IMR-90 (cell line): Measurements from ENCODE around the gene H6PD. TPM values are rescaled to one million over a fixed set of nuclear protein-coding genes. Genes with fewer than 3 reads are reported as not detected.
A peak's percentile ranks its signal among the peaks of the same experiment; 100 is the strongest.

Experiments
- ATAC-seq: fragments of 200-7000 bp; cut with Tn5 transposase; 2 replicates; pipeline ENCODE4 v1.9.1; 2020; ENCODE audit warnings: low read depth, mild to moderate bottlenecking, moderate library complexity
- BruUV-seq: library from RNA; stranded (reverse); fragments of 400-500 nt; replicated peaks from 2 replicates; lab custom pipeline; 2021; lab: Mats Ljungman, UMichigan
- CTCF ChIA-PET: fragments of 300-600 bp; formaldehyde crosslinking; extraction: SDS; loops from one replicate; lab custom pipeline; 2021; ENCODE audit warnings: antibody characterized with exemption; lab: Yijun Ruan, JAX
- POLR2A ChIA-PET: fragments of 300-600 bp; sonication (Branson Sonifier 250); formaldehyde crosslinking; loops from one replicate; lab custom pipeline; 2022; ENCODE audit warnings: antibody characterized with exemption; ENCODE audit not compliant: unreplicated experiment; lab: Charles Lee
- DNase-seq: peaks from one replicate; pipeline ENCODE4 v3.0.0; 2013
- H2AFZ ChIP-seq: replicated peaks from 2 replicates; pipeline ENCODE3; 2013; ENCODE audit warnings: low read length, mild to moderate bottlenecking; ENCODE audit not compliant: poor library complexity
- H2AK5ac ChIP-seq: 2 replicates; pipeline ENCODE4 v1.6.1; 2013; ENCODE audit warnings: low read depth, low read length, inconsistent platforms
- H2AK9ac ChIP-seq: replicated peaks from 2 replicates; pipeline ENCODE3; 2013; ENCODE audit warnings: mild to moderate bottlenecking, low read depth, low read length, moderate library complexity; ENCODE audit not compliant: poor library complexity
- H2BK120ac ChIP-seq: 2 replicates; pipeline ENCODE4 v1.6.1; 2013; ENCODE audit warnings: low read depth, low read length, inconsistent platforms
- H2BK15ac ChIP-seq: 3 replicates; pipeline ENCODE4 v1.6.1; 2013; ENCODE audit warnings: low read depth, low read length, inconsistent platforms
- H2BK20ac ChIP-seq: 2 replicates; pipeline ENCODE4 v1.6.1; 2013; ENCODE audit warnings: low read depth, mild to moderate bottlenecking, inconsistent platforms, low read length, moderate library complexity
- H2BK5ac ChIP-seq: 2 replicates; pipeline ENCODE4 v1.6.1; 2013; ENCODE audit warnings: mild to moderate bottlenecking, low read depth, low read length, inconsistent platforms; ENCODE audit not compliant: poor library complexity, severe bottlenecking
- H3K14ac ChIP-seq: replicated peaks from 2 replicates; pipeline ENCODE4 v1.6.1; 2013; ENCODE audit warnings: low read depth, low read length, inconsistent platforms
- H3K18ac ChIP-seq: 2 replicates; pipeline ENCODE4 v1.6.1; 2013; ENCODE audit warnings: low read depth, low read length, control low read depth
- H3K23ac ChIP-seq: 2 replicates; pipeline ENCODE4 v1.6.1; 2013; ENCODE audit warnings: low read depth, low read length, inconsistent platforms
- H3K27ac ChIP-seq: 2 replicates; pipeline ENCODE4 v1.5.1; 2013; ENCODE audit warnings: mild to moderate bottlenecking, control low read depth, low read length; ENCODE audit not compliant: insufficient read depth
- H3K27me3 ChIP-seq: 2 replicates; pipeline ENCODE4 v1.6.1; 2013; ENCODE audit warnings: low read length; ENCODE audit not compliant: control insufficient read depth, insufficient read depth
- H3K36me3 ChIP-seq: 2 replicates; pipeline ENCODE4 v1.6.1; 2013; ENCODE audit warnings: low read length, mixed read lengths; ENCODE audit not compliant: control insufficient read depth, insufficient read depth
- H3K4ac ChIP-seq: 2 replicates; pipeline ENCODE4 v1.6.1; 2013; ENCODE audit warnings: low read depth, low read length, inconsistent platforms
- H3K4me1 ChIP-seq: 2 replicates; pipeline ENCODE4 v1.6.1; 2013; ENCODE audit warnings: low read length, mixed read lengths; ENCODE audit not compliant: control insufficient read depth, insufficient read depth
- H3K4me2 ChIP-seq: 2 replicates; pipeline ENCODE4 v1.6.1; 2013; ENCODE audit warnings: low read depth, mild to moderate bottlenecking, control low read depth, low read length, moderate library complexity
- H3K4me3 ChIP-seq: 2 replicates; pipeline ENCODE4 v1.5.1; 2013; ENCODE audit warnings: low read depth, mild to moderate bottlenecking, control low read depth, low read length, moderate library complexity; ENCODE audit not compliant: insufficient read depth
- H3K56ac ChIP-seq: 2 replicates; pipeline ENCODE4 v1.6.1; 2013; ENCODE audit warnings: low read length, inconsistent platforms; ENCODE audit not compliant: insufficient read depth; ENCODE audit errors: extremely low read depth
- H3K79me1 ChIP-seq, 2 experiments: 2 replicates each; pipeline ENCODE4 v1.6.1; 2013; ENCODE audit warnings: low read length in 2 of 2, inconsistent platforms in 1 of 2, low read depth in 1 of 2
- H3K9ac ChIP-seq: 2 replicates; pipeline ENCODE4 v1.6.1; 2013; ENCODE audit warnings: low read depth, low read length, control low read depth
- H3K9me1 ChIP-seq: 2 replicates; pipeline ENCODE4 v1.6.1; 2013; ENCODE audit warnings: low read length, inconsistent platforms; ENCODE audit not compliant: insufficient read depth
- H3K9me3 ChIP-seq: 2 replicates; pipeline ENCODE4 v1.6.1; 2013; ENCODE audit warnings: low read length; ENCODE audit not compliant: control insufficient read depth, insufficient read depth
- H4K20me1 ChIP-seq: 2 replicates; pipeline ENCODE4 v1.6.1; 2013; ENCODE audit warnings: low read length, inconsistent platforms; ENCODE audit not compliant: insufficient read depth
- H4K5ac ChIP-seq: 2 replicates; pipeline ENCODE4 v1.6.1; 2013; ENCODE audit warnings: mild to moderate bottlenecking, low read depth, low read length, control low read depth
- H4K8ac ChIP-seq, 2 experiments: 2 replicates each; pipeline ENCODE4 v1.6.1; 2013; ENCODE audit warnings: low read depth in 2 of 2, low read length in 2 of 2, control low read depth in 1 of 2, inconsistent platforms in 1 of 2
- H4K91ac ChIP-seq: 2 replicates; pipeline ENCODE4 v1.6.1; 2013; ENCODE audit warnings: low read depth, low read length, inconsistent platforms; ENCODE audit not compliant: insufficient read depth
- BHLHE40 ChIP-seq: fragments of 150-350 bp; IDR thresholded peaks from 2 replicates; pipeline ENCODE4 v1.6.1; 2016; ENCODE audit warnings: mild to moderate bottlenecking, low read depth, low read length
- CEBPB ChIP-seq: IDR thresholded peaks from 2 replicates; pipeline ENCODE4 v1.6.1; 2012; ENCODE audit warnings: low read depth, low read length, improper control_type of control experiment
- CHD1 ChIP-seq: IDR thresholded peaks from 2 replicates; pipeline ENCODE4 v1.6.1; 2012; ENCODE audit warnings: low read depth, low read length, improper control_type of control experiment
- CTCF ChIP-seq: conservative IDR thresholded peaks from 2 replicates; pipeline ENCODE4 v1.5.1; 2012; ENCODE audit warnings: mild to moderate bottlenecking, low read depth, low read length, improper control_type of control experiment
- ELK1 ChIP-seq: fragments of 150-350 bp; IDR thresholded peaks from 2 replicates; pipeline ENCODE4 v1.6.1; 2016; ENCODE audit warnings: low read depth, mild to moderate bottlenecking, low read length, moderate library complexity, borderline replicate concordance
- FOS ChIP-seq: fragments of 150-350 bp; IDR thresholded peaks from 2 replicates; pipeline ENCODE4 v1.6.1; 2016; ENCODE audit warnings: low read depth, low read length
- MAFK ChIP-seq: IDR thresholded peaks from 2 replicates; pipeline ENCODE4 v1.6.1; 2012; ENCODE audit warnings: low read depth, low read length, improper control_type of control experiment
- MAZ ChIP-seq: IDR thresholded peaks from 2 replicates; pipeline ENCODE4 v1.6.1; 2012; ENCODE audit warnings: low read depth, mild to moderate bottlenecking, low read length, improper control_type of control experiment, moderate library complexity, borderline replicate concordance
- MXI1 ChIP-seq: IDR thresholded peaks from 2 replicates; pipeline ENCODE4 v1.6.1; 2012; ENCODE audit warnings: low read depth, mild to moderate bottlenecking, low read length, moderate library complexity, borderline replicate concordance
- NFE2L2 ChIP-seq: fragments of 150-350 bp; IDR thresholded peaks from 2 replicates; pipeline ENCODE4 v1.6.1; 2016; ENCODE audit warnings: low read depth, mild to moderate bottlenecking, low read length
- POLR2A ChIP-seq: IDR thresholded peaks from 2 replicates; pipeline ENCODE4 v1.6.1; 2012; ENCODE audit warnings: mild to moderate bottlenecking, low read depth, low read length
- RCOR1 ChIP-seq: IDR thresholded peaks from 2 replicates; pipeline ENCODE4 v1.6.1; 2012; ENCODE audit warnings: mild to moderate bottlenecking, low read length, improper control_type of control experiment; ENCODE audit not compliant: insufficient replicate concordance
- RFX5 ChIP-seq: IDR thresholded peaks from 2 replicates; pipeline ENCODE4 v1.8.0; 2012; ENCODE audit warnings: low read depth, mild to moderate bottlenecking, low read length, moderate library complexity
- SMC3 ChIP-seq: fragments of 150-350 bp; IDR thresholded peaks from 2 replicates; pipeline ENCODE4 v1.6.1; 2016; ENCODE audit warnings: low read depth, mild to moderate bottlenecking, antibody characterized with exemption, low read length, moderate library complexity
- USF2 ChIP-seq: fragments of 150-350 bp; IDR thresholded peaks from 2 replicates; pipeline ENCODE4 v1.6.1; 2017; ENCODE audit warnings: mild to moderate bottlenecking, antibody characterized with exemption, low read length, low read depth
- WGBS, 2 experiments: methylation state at CpG; one replicate each; pipeline versions ENCODE4 v1.1.5 to v1.1.7; 2013; ENCODE audit warnings: missing lambda C conversion rate in 2 of 2; ENCODE audit not compliant: insufficient read length in 1 of 2; ENCODE audit errors: extremely low coverage in 2 of 2; 5-methylcytosine and 5-hydroxymethylcytosine counted together
- dilution Hi-C: fragments of 300-500 bp; cut with HindIII; formaldehyde crosslinking; loops from one replicate; pipeline ENCODE4 v1.14.3; 2018; ENCODE audit warnings: low sequenced_read_pairs; ENCODE audit not compliant: unreplicated experiment
- in situ Hi-C: fragments of 300-500 bp; cut with MboI; formaldehyde crosslinking; loops from 3 replicates; pipeline ENCODE4 v1.14.3; 2019; ENCODE audit warnings: low sequenced_read_pairs, inconsistent platforms, mixed read lengths
- intact Hi-C: fragments of 100-400 bp; cut with micrococcal nuclease; formaldehyde crosslinking; loops from 2 replicates; pipeline ENCODE4 v1.10.0; 2022
- polyA plus RNA-seq, 3 experiments: library from polyadenylated mRNA; depleted of rRNA; stranded (reverse); fragments of >200 nt; gene quantifications; 2 replicates each; pipeline ENCODE4 v1.2.3, GENCODE V29; 2012; ENCODE audit warnings: low replicate concordance in 1 of 3
- total RNA-seq: library from RNA; depleted of rRNA; stranded (reverse); fragments of >200 nt; gene quantifications from 2 replicates; pipeline ENCODE4 v1.2.3, GENCODE V29; 2012

H6PD gene
- total and polyA plus RNA-seq, 2 of the 4 experiments (the other 2 are of a cell fraction): 9.3 to 22.1 TPM

GRCh38 chr1:9204156-9204720, 30.3 kb upstream of the H6PD start:
- Histone ChIP-seq H3K4me1 (peaks cover 22% of the 10 kb centered on the region), H3K9me3 (no peaks in the 10 kb centered on the region), H4K8ac (peak overlapping the region in 1 of 2 experiments; percentile 18; a peak in 1 of 4 replicates), H3K4ac (peak overlapping the region; percentile 22; the same call in 1 of the 2 replicates), H2BK120ac (peak overlapping the region; percentile 71; the same call in 1 of the 2 replicates), H3K36me3 (no peaks in the 10 kb centered on the region), H4K91ac (no peak overlapping the region), H2AK9ac (no peak overlapping the region), H3K79me1 (peaks cover 0 to 8% of the 10 kb centered on the region in 2 experiments; a peak in 1 of 4 replicates), H2AFZ (no peak overlapping the region), H2AK5ac (peak overlapping the region; percentile 58; the same call in 1 of the 2 replicates), H2BK15ac (no peak overlapping the region), H3K18ac (no peak overlapping the region), H3K14ac (no peak overlapping the region), H3K4me2 (no peak overlapping the region), H3K27me3 (no peaks in the 10 kb centered on the region; the same call in 1 of the 2 replicates), H2BK5ac (no peak overlapping the region), H3K9me1 (peaks cover 3% of the 10 kb centered on the region), H3K23ac (peak overlapping the region; percentile 38; the same call in 1 of the 2 replicates), H3K4me3 (no peak overlapping the region), H3K27ac (no peak overlapping the region), H3K9ac (no peak overlapping the region), H4K20me1 (no peaks in the 10 kb centered on the region), H4K5ac (no peak overlapping the region), H2BK20ac (peak overlapping the region; percentile 24; the same call in 1 of the 2 replicates), H3K56ac (no peak overlapping the region)
- ChIA-PET CTCF (no interaction called here), POLR2A (interaction anchor here (0.5 kb wide), 1 partner anchor 27 kb away, joined by 5 read pairs; no protein-coding TSS in a partner anchor)
- intact Hi-C loops: loop anchor here (5.0 kb wide), 2 partner anchors 33 to 77 kb away; partner anchors contain the start of gene GPR157
- no peak for DNase-seq
- dilution Hi-C loops: no loop called here
- in situ Hi-C loops: no loop called here
- WGBS, 2 experiments: 41% methylated on average over 2 of the region's 7 CpGs; no CpG with 5 or more reads in 1 of the 2 experiments
- no TSS peak for BruUV-seq
- ATAC-seq: no peak
- TF ChIP-seq POLR2A (no peak), USF2 (no peak), SMC3 (no peak), BHLHE40 (no peak), CHD1 (no peak), ELK1 (no peak), MXI1 (no peak), MAFK (no peak), RCOR1 (no peak), MAZ (no peak), CTCF (no peak), RFX5 (no peak), CEBPB (no peak), NFE2L2 (no peak), FOS (no peak)
